GM20000 (cell line): Measurements from ENCODE around the gene HSPG2.
"Not testable (repeated sequence)": the region's sequence is repeated elsewhere in the genome, so short reads cannot be mapped to it uniquely, and the experiment has no call there.

ENCODE experiments used
- DNase-seq: peaks from one replicate; pipeline ENCODE4 v3.0.0; 2012; ENCODE audit warnings: low spot score
- CTCF ChIP-seq: IDR thresholded peaks from 2 replicates; pipeline ENCODE4 v1.5.1; 2012; ENCODE audit warnings: mild to moderate bottlenecking, control low read depth; ENCODE audit errors: extremely low read depth, missing control alignments

The HSPG2 gene

GRCh38 chr1:21833392-21833976 is 103.6 kb downstream of the HSPG2 start:
- no peak for DNase-seq
- TF ChIP-seq CTCF: no peak

GRCh38 chr1:21831454-21831970 is 105.6 kb downstream of the HSPG2 start:
- no peak for TF ChIP-seq CTCF
- DNase-seq: no peak

- no peak for TF ChIP-seq CTCF
These were observed 106.2 kb downstream of the HSPG2 start for GRCh38 chr1:21830792-21831453.

GRCh38 chr1:21829294-21829693 is 107.8 kb downstream of the HSPG2 start:
- no peak for DNase-seq
- TF ChIP-seq CTCF: no peak

More at GRCh38 chr1:21830792-21831453, 106.2 kb downstream of the HSPG2 start:
- DNase-seq: no peak

GRCh38 chr1:21828506-21829210 is 108.5 kb downstream of the HSPG2 start:
- TF ChIP-seq CTCF: no peak

GRCh38 chr1:21828075-21828474 is 109.0 kb downstream of the HSPG2 start:
- DNase-seq: no peak
- TF ChIP-seq CTCF: no peak

More at GRCh38 chr1:21828506-21829210, 108.5 kb downstream of the HSPG2 start:
- DNase-seq: no peak

- DNase-seq: no peak
- TF ChIP-seq CTCF: no peak
These were observed 109.9 kb downstream of the HSPG2 start for GRCh38 chr1:21827141-21827679.

GRCh38 chr1:21826694-21827093 is 110.4 kb downstream of the HSPG2 start:
- not testable (repeated sequence) for DNase-seq
